NB4 (cell line): ENCODE measurements around the gene CLOCK.
"Not testable (repeated sequence)": the region's sequence is repeated elsewhere in the genome, so short reads cannot be mapped to it uniquely, and the experiment has no call there.

Experiments used
- DNase-seq: peaks from one replicate; pipeline ENCODE4 v3.0.0; 2010; ENCODE audit warnings: low read depth
- H3K4me3 ChIP-seq: one replicate; pipeline ENCODE4 v1.5.1; 2011; ENCODE audit warnings: mild to moderate bottlenecking, low read depth, low read length, moderate library complexity
- CTCF ChIP-seq: IDR thresholded peaks from one replicate; pipeline ENCODE4 v1.5.1; 2012; ENCODE audit warnings: low read depth, low read length
- MAX ChIP-seq: IDR thresholded peaks from 2 replicates; pipeline ENCODE4 v1.6.1; 2011; ENCODE audit warnings: low read depth, low read length
- MYC ChIP-seq: IDR thresholded peaks from 2 replicates; pipeline ENCODE4 v1.6.1; 2011; ENCODE audit warnings: low read depth, low read length
- POLR2A ChIP-seq: IDR thresholded peaks from 2 replicates; pipeline ENCODE4 v1.6.1; 2011; ENCODE audit warnings: mild to moderate bottlenecking; ENCODE audit not compliant: insufficient read length; ENCODE audit errors: extremely low read depth

CLOCK gene

GRCh38 chr4:55553441-55554201 is 6.9 kb upstream of the CLOCK start:
- no peak overlapping the region for H3K4me3 ChIP-seq
- DNase-seq: no peak

GRCh38 chr4:55551964-55552363 is 5.3 kb upstream of the CLOCK start:
- H3K4me3 ChIP-seq, DNase-seq: not testable (repeated sequence)

More at GRCh38 chr4:55553441-55554201, 6.9 kb upstream of the CLOCK start:
- no peak for TF ChIP-seq MAX
- TF ChIP-seq CTCF: no peak
- no peak for TF ChIP-seq POLR2A
- TF ChIP-seq MYC: no peak

GRCh38 chr4:55549888-55550287 is 3.2 kb upstream of the CLOCK start:
- DNase-seq: no peak
- no peak for TF ChIP-seq MYC
- no peak for TF ChIP-seq MAX
- no peak for TF ChIP-seq CTCF
- TF ChIP-seq POLR2A: no peak

GRCh38 chr4:55547918-55548317 is 1.2 kb upstream of the CLOCK start:
- H3K4me3 ChIP-seq: peak overlapping the region; percentile 90
- DNase-seq: no peak
- TF ChIP-seq POLR2A: no peak
- no peak for TF ChIP-seq MYC
- TF ChIP-seq CTCF: no peak

More at GRCh38 chr4:55549888-55550287, 3.2 kb upstream of the CLOCK start:
- H3K4me3 ChIP-seq: no peak overlapping the region

- DNase-seq: no peak
- TF ChIP-seq POLR2A (no peak), MAX (no peak), CTCF (no peak)
- peak overlapping the region; percentile 90 for H3K4me3 ChIP-seq
Measured at GRCh38 chr4:55547466-55547770, 709 bp upstream of the CLOCK start.

GRCh38 chr4:55546506-55546755 is 278 bp downstream of the CLOCK start:
- peak overlapping the region; percentile 90 for H3K4me3 ChIP-seq
- no peak for DNase-seq
- TF ChIP-seq MAX (no peak), POLR2A (no peak), CTCF (no peak), MYC (no peak)
